RWPE2 (cell line): Measurements from ENCODE around the gene SYNE3.

Source experiments
- ATAC-seq: fragments of 200-7000 bp; cut with Tn5 transposase; 3 replicates; pipeline ENCODE4 v1.9.1; 2021; ENCODE audit warnings: low read depth
- DNase-seq: peaks from one replicate; pipeline ENCODE4 v3.0.0-alpha.2; 2020; ENCODE audit warnings: low spot score
- H3K27ac ChIP-seq: fragments of 450-650 bp; 2 replicates; pipeline ENCODE4 v1.5.1; 2017; ENCODE audit warnings: mild to moderate bottlenecking; ENCODE audit not compliant: poor library complexity, severe bottlenecking
- H3K27me3 ChIP-seq: fragments of 250-450 bp; sonication (Bioruptor Pico); 2 replicates; pipeline ENCODE4 v1.5.1; 2021; ENCODE audit warnings: mild to moderate bottlenecking, moderate library complexity; ENCODE audit not compliant: insufficient read depth, poor library complexity, severe bottlenecking
- H3K36me3 ChIP-seq: fragments of 250-450 bp; sonication (Bioruptor Pico); 2 replicates; pipeline ENCODE4 v1.5.1; 2020; ENCODE audit warnings: low read depth, mild to moderate bottlenecking, moderate library complexity
- H3K4me1 ChIP-seq: fragments of 250-450 bp; sonication (Bioruptor Pico); 2 replicates; pipeline ENCODE4 v1.5.1; 2021; ENCODE audit warnings: mild to moderate bottlenecking, moderate library complexity; ENCODE audit not compliant: insufficient read depth, poor library complexity, severe bottlenecking
- H3K4me3 ChIP-seq: fragments of 250-450 bp; sonication (Bioruptor Pico); 2 replicates; pipeline ENCODE4 v1.5.1; 2021; ENCODE audit warnings: mild to moderate bottlenecking, moderate library complexity; ENCODE audit not compliant: severe bottlenecking
- H3K9me3 ChIP-seq: fragments of 250-450 bp; sonication (Bioruptor Pico); 2 replicates; pipeline ENCODE4 v1.5.1; 2021; ENCODE audit warnings: mild to moderate bottlenecking, moderate library complexity; ENCODE audit not compliant: severe bottlenecking
- CTCF ChIP-seq: fragments of 450-650 bp; IDR thresholded peaks from one replicate; pipeline ENCODE4 v1.5.1; 2017; ENCODE audit warnings: mild to moderate bottlenecking, moderate library complexity; ENCODE audit not compliant: poor library complexity, severe bottlenecking

Gene SYNE3

GRCh38 chr14:95489214-95490137 lies 27.0 kb downstream of the SYNE3 start:
- no peaks in the 10 kb centered on the region for H3K27me3 ChIP-seq
- no peaks in the 10 kb centered on the region for H3K9me3 ChIP-seq
- no peak for ATAC-seq
- H3K36me3 ChIP-seq, result no peaks in the 10 kb centered on the region
- no peak overlapping the region for H3K27ac ChIP-seq
- H3K4me1 ChIP-seq, result peaks cover 8% of the 10 kb centered on the region
- DNase-seq, result no peak
- no peak for TF ChIP-seq CTCF
- no peak overlapping the region for H3K4me3 ChIP-seq

GRCh38 chr14:95488376-95489213 lies 27.9 kb downstream of the SYNE3 start:
- TF ChIP-seq CTCF, result no peak
- Histone ChIP-seq H3K27me3 (no peaks in the 10 kb centered on the region), H3K9me3 (no peaks in the 10 kb centered on the region), H3K27ac (no peak overlapping the region), H3K4me3 (no peak overlapping the region), H3K36me3 (no peaks in the 10 kb centered on the region), H3K4me1 (peaks cover 12% of the 10 kb centered on the region)
- no peak for ATAC-seq
- DNase-seq, result no peak

GRCh38 chr14:95487669-95488084 lies 28.8 kb downstream of the SYNE3 start:
- no peaks in the 10 kb centered on the region for H3K9me3 ChIP-seq
- no peak for ATAC-seq
- H3K27ac ChIP-seq, result no peak overlapping the region
- H3K27me3 ChIP-seq, result no peaks in the 10 kb centered on the region
- DNase-seq, result no peak
- TF ChIP-seq CTCF, result no peak
- H3K36me3 ChIP-seq, result no peaks in the 10 kb centered on the region
- H3K4me3 ChIP-seq, result no peak overlapping the region
- H3K4me1 ChIP-seq, result peaks cover 22% of the 10 kb centered on the region

- Histone ChIP-seq H3K4me3 (no peak overlapping the region), H3K4me1 (peaks cover 28% of the 10 kb centered on the region), H3K27ac (no peak overlapping the region), H3K27me3 (no peaks in the 10 kb centered on the region), H3K36me3 (no peaks in the 10 kb centered on the region), H3K9me3 (no peaks in the 10 kb centered on the region)
- no peak for TF ChIP-seq CTCF
- ATAC-seq (no peak), DNase-seq (no peak)
These were observed 29.4 kb downstream of the SYNE3 start for GRCh38 chr14:95486875-95487668.
